Measurements from ENCODE around the gene OR2D3. TPM values are rescaled to one million over a fixed set of nuclear protein-coding genes. Genes with fewer than 3 reads are reported as not detected.

The OR2D3 gene
- total and polyA plus RNA-seq, 9 of the 15 experiments (the other 6 are each of a cell fraction or from before 2014, with no cell fraction given), result 0.42 TPM; not detected in 8

- TF ChIP-seq, protein P1, sequence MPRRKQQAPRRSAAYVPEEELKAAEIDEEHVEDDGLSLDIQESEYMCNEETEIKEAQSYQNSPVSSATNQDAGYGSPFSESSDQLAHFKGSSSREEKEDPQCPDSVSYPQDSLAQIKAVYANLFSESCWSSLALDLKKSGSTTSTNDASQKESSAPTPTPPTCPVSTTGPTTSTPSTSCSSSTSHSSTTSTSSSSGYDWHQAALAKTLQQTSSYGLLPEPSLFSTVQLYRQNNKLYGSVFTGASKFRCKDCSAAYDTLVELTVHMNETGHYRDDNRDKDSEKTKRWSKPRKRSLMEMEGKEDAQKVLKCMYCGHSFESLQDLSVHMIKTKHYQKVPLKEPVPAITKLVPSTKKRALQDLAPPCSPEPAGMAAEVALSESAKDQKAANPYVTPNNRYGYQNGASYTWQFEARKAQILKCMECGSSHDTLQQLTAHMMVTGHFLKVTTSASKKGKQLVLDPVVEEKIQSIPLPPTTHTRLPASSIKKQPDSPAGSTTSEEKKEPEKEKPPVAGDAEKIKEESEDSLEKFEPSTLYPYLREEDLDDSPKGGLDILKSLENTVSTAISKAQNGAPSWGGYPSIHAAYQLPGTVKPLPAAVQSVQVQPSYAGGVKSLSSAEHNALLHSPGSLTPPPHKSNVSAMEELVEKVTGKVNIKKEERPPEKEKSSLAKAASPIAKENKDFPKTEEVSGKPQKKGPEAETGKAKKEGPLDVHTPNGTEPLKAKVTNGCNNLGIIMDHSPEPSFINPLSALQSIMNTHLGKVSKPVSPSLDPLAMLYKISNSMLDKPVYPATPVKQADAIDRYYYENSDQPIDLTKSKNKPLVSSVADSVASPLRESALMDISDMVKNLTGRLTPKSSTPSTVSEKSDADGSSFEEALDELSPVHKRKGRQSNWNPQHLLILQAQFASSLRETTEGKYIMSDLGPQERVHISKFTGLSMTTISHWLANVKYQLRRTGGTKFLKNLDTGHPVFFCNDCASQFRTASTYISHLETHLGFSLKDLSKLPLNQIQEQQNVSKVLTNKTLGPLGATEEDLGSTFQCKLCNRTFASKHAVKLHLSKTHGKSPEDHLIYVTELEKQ (CRISPR knock-in tag; IDR thresholded peaks at IDR 0.05), result no peak
- TF ChIP-seq ZNF696 (CRISPR knock-in tag; conservative IDR thresholded peaks at IDR 0.05), result no peak
Observed at GRCh38 chr11:6889835-6890234, 31.0 kb upstream of the OR2D3 start (continued).

- WGBS (ENCODE audit: insufficient coverage, low coverage, missing lambda C conversion rate), result 6% methylated on average over 2 of the region's 2 CpGs
- Histone ChIP-seq H2AFZ (ENCODE audit: low read depth, low read length) (no peak within 1 kb of the TSS), H4K20me1 (replicated peaks; ENCODE audit: control insufficient read depth, insufficient read depth, low read length) (no peaks in the 10 kb centered on the region), H3K27ac (ENCODE audit: extremely low read depth, low read depth, low read length) (no peak within 1 kb of the TSS), H3K27me3 (ENCODE audit: control insufficient read depth in 2 of 2, insufficient read depth in 2 of 2, low read length in 2 of 2) (no peaks in the 10 kb centered on the region), H3K9me1 (ENCODE audit: control insufficient read depth, insufficient read depth, low read length) (no peaks in the 10 kb centered on the region), H3K9me3 (replicated peaks; ENCODE audit: control insufficient read depth, insufficient read depth, low read depth, low read length) (no peaks in the 10 kb centered on the region), H3K9ac (ENCODE audit: insufficient read depth in 1 of 2, low read depth in 2 of 2, low read length in 2 of 2) (no peak within 1 kb of the TSS), H3K4me1 (replicated peaks in 1 of 2; ENCODE audit: control insufficient read depth in 2 of 2, insufficient read depth in 2 of 2, low read length in 2 of 2) (no peaks in the 10 kb centered on the region), H3K79me2 (ENCODE audit: control insufficient read depth, insufficient read depth, low read length) (no peaks in the 10 kb centered on the region), H3K4me2 (ENCODE audit: insufficient read depth, low read length) (no peak within 1 kb of the TSS), H3K36me3 (ENCODE audit: control insufficient read depth, insufficient read depth, low read length) (no peaks in the 10 kb centered on the region), H3K4me3 (no peak within 1 kb of the TSS)
- ChIA-PET POLR2A (no interaction called here), CTCF (ENCODE audit: low intra/inter-chr PET ratio) (no interaction called here)
- ATAC-seq, result no peak
- no peak for DNase-seq (ENCODE audit: extremely low read depth in 1 of 4, low spot score in 3 of 4)
- intact Hi-C loops (cut with micrococcal nuclease) (no loop called here), in situ Hi-C loops (cut with MboI) (no loop called here)
- BruUV-seq (replicated peaks), result no TSS peak
- FAIRE-seq, result no peak
- TF ChIP-seq NR4A1 (CRISPR knock-in tag; IDR thresholded peaks at IDR 0.05) (no peak), NR4A1 (tag; IDR thresholded peaks at IDR 0.05) (no peak), ZFP1 (CRISPR knock-in tag; IDR thresholded peaks at IDR 0.05) (no peak), ILK (tag; IDR thresholded peaks at IDR 0.05; ENCODE audit: borderline replicate concordance, low read depth) (no peak), ZNF740 (CRISPR knock-in tag; IDR thresholded peaks at IDR 0.05) (no peak), ZNF740 (tag; IDR thresholded peaks at IDR 0.05) (no peak), MCM2 (IDR thresholded peaks at IDR 0.05; ENCODE audit: low read depth) (no peak), SLC30A9 (CRISPR knock-in tag; IDR thresholded peaks at IDR 0.05) (no peak), POU5F1 (IDR thresholded peaks at IDR 0.05; ENCODE audit: borderline replicate concordance, low read depth, low read length, partially characterized antibody) (no peak), KLF13 (tag; IDR thresholded peaks at IDR 0.05; ENCODE audit: borderline replicate concordance, low read depth) (no peak), RHOXF2B (CRISPR knock-in tag; conservative IDR thresholded peaks at IDR 0.05) (no peak), PREB (CRISPR knock-in tag; IDR thresholded peaks at IDR 0.05) (no peak)
Observed at GRCh38 chr11:6892400-6892799, 28.4 kb upstream of the OR2D3 start, which contains the start of gene OR2D2. Gene OR2D2 (minus strand): TSS chr11:6892500. CDS start chr11:6892500, 0 bp downstream.
